Activated T-helper 2 cell treated with anti-CD3 and anti-CD28 coated beads, Interferon-gamma antibody, Interleukin-2, Interleukin-4, amounts not matched to agents 10 μg/mL and 5 μg/mL and 100 μg/mL, durations not matched to agents 14 hours and 24 hours and 36 hours (primary cell): ENCODE data around the gene SRSF9. TPM values are rescaled to one million over a fixed set of nuclear protein-coding genes. Genes with fewer than 3 reads are reported as not detected.

Source experiments
- DNase-seq: peaks from one replicate; pipeline ENCODE4 v3.0.0; 2021; ENCODE audit warnings: low spot score
- H3K27ac Mint-ChIP-seq: one replicate; pipeline ENCODE4 v1.8.0; 2021; ENCODE audit warnings: mixed read lengths
- H3K27me3 Mint-ChIP-seq: one replicate; pipeline ENCODE4 v1.8.0; 2021; ENCODE audit warnings: low read depth, mixed read lengths
- H3K36me3 Mint-ChIP-seq: one replicate; pipeline ENCODE4 v1.8.0; 2021; ENCODE audit warnings: low read depth, mixed read lengths
- H3K4me1 Mint-ChIP-seq: one replicate; pipeline ENCODE4 v1.8.0; 2021; ENCODE audit warnings: low read depth, mixed read lengths
- H3K4me3 Mint-ChIP-seq: one replicate; pipeline ENCODE4 v1.8.0; 2021; ENCODE audit warnings: low read depth, mild to moderate bottlenecking, moderate library complexity, mixed read lengths
- H3K9me3 Mint-ChIP-seq: one replicate; pipeline ENCODE4 v1.8.0; 2021; ENCODE audit warnings: mixed read lengths
- intact Hi-C: fragments of 100-400 bp; cut with micrococcal nuclease; formaldehyde crosslinking; loops from one replicate; pipeline ENCODE4 v1.15.1; 2023
- total RNA-seq: library from RNA; stranded (reverse); gene quantifications from 2 replicates; pipeline ENCODE4 v1.2.3, GENCODE V29; 2022

SRSF9 gene
- total RNA-seq, 1 donor from 2014 or later = 251 TPM

DNA sequence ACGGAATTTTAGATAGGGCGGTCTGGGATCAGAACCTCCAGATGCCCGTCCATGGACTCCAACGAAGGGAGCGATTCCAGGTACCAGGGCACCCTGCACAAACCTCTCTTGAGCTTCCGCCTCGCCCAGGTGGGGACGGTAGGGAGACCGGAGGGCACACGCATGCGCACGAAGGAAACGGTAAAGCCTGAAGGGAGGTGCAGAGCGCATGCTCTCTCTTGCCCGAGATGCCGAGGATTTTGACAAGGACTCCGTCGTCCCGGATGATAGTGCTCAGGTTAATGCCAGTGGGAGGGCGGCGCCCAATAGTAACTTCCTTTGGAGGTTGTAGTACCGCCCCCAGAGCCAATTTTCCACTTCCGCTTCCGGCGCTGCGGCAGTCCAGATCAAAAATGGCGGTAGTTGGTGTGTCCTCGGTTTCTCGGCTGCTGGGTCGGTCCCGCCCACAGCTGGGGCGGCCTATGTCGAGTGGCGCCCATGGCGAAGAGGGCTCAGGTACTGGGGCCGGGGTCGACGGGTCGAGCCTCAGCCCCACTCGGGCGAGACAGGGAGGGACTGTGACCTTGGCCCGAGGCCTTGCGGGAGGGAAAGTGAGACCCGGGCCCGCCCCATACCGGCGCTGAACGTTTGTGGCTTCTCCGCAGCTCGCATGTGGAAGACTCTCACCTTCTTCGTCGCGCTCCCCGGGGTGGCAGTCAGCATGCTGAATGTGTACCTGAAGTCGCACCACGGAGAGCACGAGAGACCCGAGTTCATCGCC is 31.6 kb downstream of the SRSF9 start, which contains the start of gene COX6A1:
TSS of gene COX6A1 (plus strand) at position 379 of the 760 bp plus-strand sequence. CDS start at position 393, 14 bp downstream.
- H3K27me3 Mint-ChIP-seq = no peaks in the 10 kb centered on the region

DNA sequence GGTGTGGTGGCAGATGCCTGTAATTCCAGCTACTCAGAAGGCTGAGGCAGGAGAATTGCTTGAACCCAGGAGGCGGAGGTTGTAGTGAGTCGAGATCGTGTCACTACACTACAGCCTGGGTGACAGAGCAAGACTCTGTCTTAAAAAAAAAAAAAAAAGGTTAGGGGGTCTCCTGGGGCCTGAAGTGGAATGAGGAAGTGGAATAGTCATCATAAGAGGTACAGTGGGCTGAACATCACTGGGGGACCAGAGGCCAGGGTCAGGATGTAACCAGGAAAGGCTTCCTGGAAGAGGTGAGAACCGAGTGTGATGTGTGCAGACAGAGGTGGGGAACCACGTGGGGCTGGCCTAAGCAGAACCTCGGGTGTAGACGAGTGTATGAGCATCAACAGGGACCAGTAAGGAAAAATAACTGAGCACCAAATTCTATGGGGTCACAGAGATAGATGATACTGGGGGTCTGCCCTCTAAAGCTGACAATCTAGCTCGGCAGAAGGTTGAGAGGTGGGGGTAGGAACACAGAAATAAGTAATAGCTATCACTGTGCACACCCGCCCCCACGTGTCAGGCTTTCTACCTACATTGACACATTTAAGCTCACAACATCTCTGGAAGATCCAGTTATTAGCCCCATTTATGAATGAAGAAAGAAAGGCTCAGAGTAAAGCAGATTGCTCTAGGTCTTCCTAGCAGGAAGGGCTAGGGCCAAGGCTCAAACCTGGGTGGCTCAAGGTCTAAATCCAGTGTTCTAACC is 36.6 kb downstream of the SRSF9 start:
- Mint-ChIP-seq H3K27ac (no peak overlapping the region), H3K4me1 (peaks cover 10% of the 10 kb centered on the region), H3K4me3 (no peak overlapping the region), H3K36me3 (no peaks in the 10 kb centered on the region), H3K27me3 (peaks cover 1% of the 10 kb centered on the region), H3K9me3 (no peaks in the 10 kb centered on the region)
- intact Hi-C loops = no loop called here
- DNase-seq = no peak

More for the DNA sequence above, 31.6 kb downstream of the SRSF9 start, which contains the start of gene COX6A1:
- intact Hi-C loops = loop anchor here (1.0 to 5.0 kb wide), 4 partner anchors 8 to 241 kb away; partner anchors contain the start of genes GATC, PLA2G1B, RNF10 and TRIAP1
- peaks cover 18% of the 10 kb centered on the region for H3K4me1 Mint-ChIP-seq
- peaks cover 31% of the 10 kb centered on the region for H3K36me3 Mint-ChIP-seq
- peak; percentile 98 for DNase-seq
- H3K9me3 Mint-ChIP-seq = no peaks in the 10 kb centered on the region
- H3K27ac Mint-ChIP-seq = peak within 1 kb of the TSS; percentile 94
- H3K4me3 Mint-ChIP-seq = peak within 1 kb of the TSS; percentile 98

DNA sequence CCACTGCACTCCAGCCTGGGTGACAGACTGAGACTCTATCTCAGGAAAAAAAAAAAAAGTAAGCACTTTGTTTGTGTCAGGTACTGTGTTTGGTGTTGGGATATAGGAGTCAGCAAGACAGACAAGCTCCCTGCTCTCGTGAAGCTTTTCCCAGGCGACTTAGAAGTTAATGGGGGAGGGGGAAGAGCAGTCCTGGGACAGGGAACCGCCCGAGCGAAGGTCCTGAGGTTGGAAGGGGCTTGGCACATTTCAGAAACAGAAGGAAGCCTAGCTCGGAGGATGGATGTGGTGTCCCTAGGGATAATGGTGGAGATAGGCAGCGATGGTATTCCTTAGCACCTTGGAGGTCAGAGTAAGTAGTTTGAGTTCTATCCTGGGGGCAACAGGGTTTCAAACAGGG is 40.2 kb downstream of the SRSF9 start:
- DNase-seq = no peak
- Mint-ChIP-seq H3K27me3 (peaks cover 4% of the 10 kb centered on the region), H3K4me1 (peaks cover 6% of the 10 kb centered on the region), H3K27ac (no peak overlapping the region), H3K36me3 (no peaks in the 10 kb centered on the region), H3K9me3 (no peaks in the 10 kb centered on the region), H3K4me3 (no peak overlapping the region)
- intact Hi-C loops = no loop called here

DNA sequence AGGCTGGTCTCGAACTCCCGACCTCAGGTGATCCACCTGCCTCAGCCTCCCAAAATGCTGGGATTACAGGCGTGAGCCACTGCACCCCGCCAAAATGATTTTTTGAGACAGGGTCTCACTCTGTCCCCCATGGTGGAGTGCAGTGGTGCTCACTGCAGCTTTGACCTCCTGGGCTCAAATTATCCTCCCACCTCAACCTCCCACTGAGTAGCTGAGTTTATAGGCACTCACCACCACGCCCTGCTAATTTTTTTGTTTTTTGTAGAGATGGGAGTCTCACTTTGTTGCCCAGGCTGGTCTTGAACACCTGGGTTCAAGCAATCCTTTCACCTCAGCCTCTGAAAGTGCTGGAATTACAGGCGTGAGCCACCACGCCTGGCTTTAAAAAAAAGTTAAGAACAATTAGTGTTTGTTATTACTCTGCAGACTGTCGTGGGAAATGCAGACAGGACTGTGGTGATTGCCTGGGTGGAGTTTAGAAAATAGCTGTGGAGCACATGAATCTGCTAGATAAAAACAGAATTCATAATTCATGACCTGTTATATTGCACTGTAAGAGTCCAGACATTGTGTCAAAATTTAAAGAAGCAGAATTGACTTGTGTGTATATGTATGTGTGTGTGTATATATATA is 40.8 kb downstream of the SRSF9 start:
- no peak overlapping the region for H3K27ac Mint-ChIP-seq
- peaks cover 6% of the 10 kb centered on the region for H3K4me1 Mint-ChIP-seq
- peaks cover 4% of the 10 kb centered on the region for H3K27me3 Mint-ChIP-seq
- no peaks in the 10 kb centered on the region for H3K9me3 Mint-ChIP-seq
- DNase-seq = no peak
- H3K4me3 Mint-ChIP-seq = no peak overlapping the region
- intact Hi-C loops = no loop called here
- H3K36me3 Mint-ChIP-seq = no peaks in the 10 kb centered on the region

DNA sequence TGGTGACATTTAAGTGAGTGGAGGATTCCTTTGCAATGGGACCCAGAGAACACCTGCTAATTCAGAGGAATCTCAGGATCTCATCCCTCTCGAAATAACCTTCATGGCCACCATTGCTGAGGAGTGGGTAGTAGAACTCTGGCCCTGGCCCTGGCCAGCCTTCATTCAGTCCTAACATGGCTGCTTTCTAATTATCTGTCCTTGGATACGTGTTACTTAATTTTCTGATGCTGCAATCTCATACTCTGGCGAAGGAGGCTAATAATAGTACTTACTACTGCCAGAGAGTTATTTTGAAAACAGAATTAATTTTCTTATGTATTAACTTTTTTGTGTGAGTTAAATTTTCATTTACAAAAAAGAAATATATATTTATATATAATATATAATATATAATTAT is 43.8 kb downstream of the SRSF9 start:
- Mint-ChIP-seq H3K27me3 (peaks cover 4% of the 10 kb centered on the region), H3K4me1 (no peaks in the 10 kb centered on the region), H3K4me3 (no peak overlapping the region), H3K9me3 (no peaks in the 10 kb centered on the region), H3K36me3 (no peaks in the 10 kb centered on the region), H3K27ac (no peak overlapping the region)
- intact Hi-C loops = no loop called here
- no peak for DNase-seq

DNA sequence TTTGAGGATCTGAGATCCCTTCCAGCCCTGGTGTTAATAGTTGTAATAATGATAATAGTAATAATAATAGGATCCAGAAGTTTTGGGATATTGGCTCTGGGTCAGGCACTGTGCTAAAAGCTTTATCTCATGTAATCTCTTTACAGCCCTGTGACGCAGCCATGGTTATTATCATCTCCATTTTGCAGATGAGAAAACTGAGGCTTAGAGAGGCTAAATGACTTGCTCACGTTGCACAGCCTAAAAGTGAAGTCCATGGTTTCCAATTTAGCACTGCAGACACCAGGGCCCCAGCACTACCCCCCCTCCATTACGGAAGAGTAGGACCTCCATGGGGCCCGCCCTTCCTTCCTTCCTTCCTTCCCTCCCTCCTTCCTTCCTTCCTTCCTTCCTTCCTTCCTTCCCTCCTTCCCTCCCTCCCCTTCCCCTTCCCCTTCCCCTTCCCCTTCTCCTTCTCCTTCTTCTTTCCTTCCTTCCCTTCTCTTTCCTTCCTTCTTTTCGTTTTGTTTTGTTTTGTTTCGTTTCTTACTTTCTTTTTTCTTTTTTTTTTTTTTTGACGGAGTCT is 46.6 kb downstream of the SRSF9 start:
- Mint-ChIP-seq H3K4me3 (no peak overlapping the region), H3K27me3 (peaks cover 3% of the 10 kb centered on the region), H3K36me3 (no peaks in the 10 kb centered on the region), H3K4me1 (no peaks in the 10 kb centered on the region), H3K9me3 (no peaks in the 10 kb centered on the region), H3K27ac (peak overlapping the region; percentile 33)
- DNase-seq = no peak
- intact Hi-C loops = no loop called here

DNA sequence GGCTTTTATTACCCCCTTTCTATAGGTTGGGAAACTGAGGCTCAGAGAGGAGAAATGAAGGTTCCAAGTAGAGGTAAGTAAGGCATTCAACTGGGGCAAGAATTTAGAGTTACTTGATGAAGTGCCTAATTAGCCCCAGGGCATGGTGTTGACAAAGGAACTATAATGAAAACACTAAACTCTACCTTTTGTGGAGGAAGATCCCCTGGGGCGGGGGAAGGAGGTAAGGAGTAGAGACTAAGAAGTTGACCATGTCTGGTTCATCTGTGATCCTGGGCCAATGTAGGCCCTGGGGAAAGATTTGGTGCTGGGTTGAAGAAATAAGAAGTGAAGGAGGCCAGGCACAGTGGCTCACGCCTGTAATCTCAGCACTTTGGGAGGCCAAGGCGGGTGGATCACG is 47.8 kb downstream of the SRSF9 start:
- Mint-ChIP-seq H3K9me3 (no peaks in the 10 kb centered on the region), H3K4me1 (no peaks in the 10 kb centered on the region), H3K27ac (no peak overlapping the region), H3K4me3 (no peak overlapping the region), H3K27me3 (peaks cover 2% of the 10 kb centered on the region), H3K36me3 (no peaks in the 10 kb centered on the region)
- no peak for DNase-seq
- intact Hi-C loops = no loop called here

DNA sequence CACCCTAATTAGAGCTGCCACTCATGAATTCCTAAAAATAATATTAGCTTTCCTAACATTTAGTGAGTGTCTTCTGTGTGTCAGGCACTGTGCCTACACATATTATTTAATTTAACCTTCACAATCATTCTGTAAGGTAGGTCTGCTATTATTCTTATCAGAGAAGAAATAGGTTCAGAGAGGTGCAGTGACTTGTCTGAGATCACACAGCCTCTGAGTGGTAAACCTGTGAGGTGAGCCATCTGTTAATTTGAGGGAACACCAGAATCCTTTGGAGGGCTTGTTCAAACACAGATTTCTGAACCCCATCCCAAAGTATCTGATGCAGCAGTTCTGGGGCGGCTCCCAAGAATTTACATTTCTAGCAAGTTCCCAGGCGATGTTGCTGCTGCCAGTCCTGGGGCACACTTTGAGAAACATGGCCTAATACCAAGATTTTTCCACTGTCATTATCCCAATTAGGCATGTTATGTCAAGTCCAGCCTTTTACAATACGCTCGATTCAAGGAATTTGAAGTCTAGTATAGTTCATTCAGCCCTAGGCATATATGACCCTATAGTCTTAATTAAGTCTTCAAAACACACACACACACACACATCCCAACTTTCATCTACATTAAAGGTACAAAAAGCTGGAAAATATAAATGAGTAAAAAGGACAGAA is 51.5 kb downstream of the SRSF9 start:
- Mint-ChIP-seq H3K9me3 (no peaks in the 10 kb centered on the region), H3K4me1 (no peaks in the 10 kb centered on the region), H3K36me3 (no peaks in the 10 kb centered on the region), H3K4me3 (no peak overlapping the region), H3K27me3 (peaks cover 2% of the 10 kb centered on the region), H3K27ac (no peak overlapping the region)
- no peak for DNase-seq
- intact Hi-C loops = no loop called here

DNA sequence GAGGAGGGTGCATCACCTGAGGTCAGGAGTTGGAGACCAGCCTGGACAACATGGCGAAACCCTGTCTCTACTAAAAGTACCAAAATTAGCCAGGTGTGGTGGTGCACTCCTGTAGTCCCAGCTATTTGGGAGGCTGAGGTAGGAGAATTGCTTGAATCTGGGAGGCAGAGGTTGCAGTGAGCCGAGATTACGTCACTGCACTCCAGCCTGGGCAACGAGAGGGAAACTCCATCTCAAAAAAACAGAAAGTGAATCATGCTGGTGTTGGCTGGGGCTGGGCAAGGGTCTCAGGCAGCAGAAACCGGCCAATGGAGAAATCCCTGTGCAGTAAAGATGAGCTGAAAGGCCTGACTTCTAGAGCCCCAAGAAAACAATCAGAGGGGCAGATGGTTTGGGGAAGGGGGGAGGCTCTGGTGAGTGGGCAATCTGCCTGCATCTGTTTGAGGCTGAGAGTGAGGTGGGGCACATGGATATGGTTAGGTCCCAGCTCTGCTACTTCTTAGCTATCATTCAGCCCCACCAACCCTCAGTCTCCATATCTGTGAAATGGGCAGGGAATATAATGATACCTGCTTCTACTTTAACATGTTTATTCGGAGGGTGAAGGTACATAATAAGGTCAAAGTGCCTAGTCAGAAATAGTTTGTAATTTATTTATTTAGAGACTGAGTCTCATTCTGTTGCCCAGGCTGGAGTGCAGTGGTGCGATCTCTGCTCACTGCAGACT is 52.9 kb downstream of the SRSF9 start:
- Mint-ChIP-seq H3K9me3 (no peaks in the 10 kb centered on the region), H3K4me3 (no peak overlapping the region), H3K27ac (no peak overlapping the region), H3K4me1 (no peaks in the 10 kb centered on the region), H3K27me3 (peaks cover 5% of the 10 kb centered on the region), H3K36me3 (no peaks in the 10 kb centered on the region)
- intact Hi-C loops = no loop called here
- no peak for DNase-seq

DNA sequence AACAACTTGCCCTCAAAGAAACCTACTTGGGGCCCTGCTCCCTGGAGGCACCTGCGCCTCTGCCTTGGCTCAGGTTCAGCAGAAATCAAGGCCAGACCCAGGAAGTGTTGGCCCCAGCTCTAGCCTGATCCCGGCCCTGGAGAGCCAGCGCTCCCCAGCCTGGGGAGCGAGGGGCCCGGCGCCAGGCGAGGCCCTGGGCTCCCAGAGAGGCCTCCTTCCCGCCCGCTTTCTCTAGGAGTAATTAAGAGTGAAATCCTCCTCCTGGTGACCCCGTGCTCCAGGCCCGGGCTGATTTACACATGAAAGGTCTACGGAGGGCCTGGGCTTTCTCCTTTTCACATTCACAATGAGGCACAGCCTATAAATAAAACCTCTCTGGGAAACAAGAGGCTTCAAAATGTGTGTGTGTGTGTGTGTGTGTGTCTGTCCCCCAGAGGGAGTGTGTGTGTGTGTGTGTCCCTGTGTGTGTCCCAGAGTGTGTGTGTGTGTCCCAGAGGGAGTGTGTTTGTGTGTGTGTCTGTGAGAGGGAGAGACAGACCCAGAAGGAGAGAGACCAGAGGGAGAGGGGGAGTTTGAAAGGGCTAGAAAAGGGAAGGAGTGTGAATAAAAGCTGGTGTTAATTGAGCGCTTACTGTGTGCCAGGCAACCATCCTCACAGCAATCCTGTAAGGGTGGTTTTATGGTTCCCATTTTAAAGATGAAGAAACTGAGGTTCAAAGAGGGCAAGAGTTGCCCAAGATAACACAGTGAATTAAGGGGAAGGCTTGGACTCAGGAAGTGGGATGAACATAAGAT is 55.5 kb downstream of the SRSF9 start:
- Mint-ChIP-seq H3K27me3 (peaks cover 5% of the 10 kb centered on the region), H3K9me3 (no peaks in the 10 kb centered on the region), H3K27ac (no peak overlapping the region), H3K36me3 (no peaks in the 10 kb centered on the region), H3K4me1 (no peaks in the 10 kb centered on the region), H3K4me3 (no peak overlapping the region)
- intact Hi-C loops = no loop called here
- no peak for DNase-seq

DNA sequence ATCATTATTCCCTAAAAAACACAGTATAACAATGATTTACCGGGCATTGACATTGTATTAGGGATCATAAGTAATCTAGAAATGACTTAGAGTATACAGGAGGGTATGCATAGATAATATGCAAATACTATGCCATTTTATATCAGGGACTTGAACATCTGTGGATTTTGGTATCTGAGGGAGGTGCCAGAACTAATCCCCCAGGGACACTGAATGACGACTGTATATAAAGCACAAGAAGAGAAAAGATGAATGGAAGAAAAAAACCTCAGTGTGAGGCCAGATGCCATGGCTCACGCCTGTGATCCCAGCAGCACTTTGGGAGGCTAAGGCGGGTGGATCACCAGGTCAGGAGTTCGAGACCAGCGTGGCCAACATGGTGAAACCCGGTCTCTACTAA is 57.1 kb downstream of the SRSF9 start:
- no peaks in the 10 kb centered on the region for H3K36me3 Mint-ChIP-seq
- no peak overlapping the region for H3K27ac Mint-ChIP-seq
- no peak for DNase-seq
- no peaks in the 10 kb centered on the region for H3K9me3 Mint-ChIP-seq
- H3K4me1 Mint-ChIP-seq = no peaks in the 10 kb centered on the region
- H3K4me3 Mint-ChIP-seq = no peak overlapping the region
- intact Hi-C loops = no loop called here
- H3K27me3 Mint-ChIP-seq = peaks cover 4% of the 10 kb centered on the region
